ENCODE data around the gene ZSWIM5.

- no peak for TF ChIP-seq GATA2 (CRISPR knock-in tag; IDR thresholded peaks at IDR 0.05)
- TF ChIP-seq RNF2 (IDR thresholded peaks at IDR 0.05) = no peak
Observed at GRCh38 chr1:44985747-44986359, 220.6 kb downstream of the ZSWIM5 start.
